ENCODE results near the gene SHROOM3.

SHROOM3 gene

GRCh38 chr4:76787898-76788297 lies 352.9 kb downstream of the SHROOM3 start:
- no peak for TF ChIP-seq EGR1 (IDR thresholded peaks at IDR 0.05)
- TF ChIP-seq MAX (IDR thresholded peaks at IDR 0.05): no peak
- no peak for TF ChIP-seq EP300 (IDR thresholded peaks at IDR 0.05; ENCODE audit: borderline replicate concordance)
- no peak for TF ChIP-seq CEBPB (IDR thresholded peaks at IDR 0.05)
- no peak for TF ChIP-seq TAF1 (IDR thresholded peaks at IDR 0.05; ENCODE audit: low read depth)
- TF ChIP-seq TEAD4 (IDR thresholded peaks at IDR 0.05): no peak
- TF ChIP-seq, protein P1, sequence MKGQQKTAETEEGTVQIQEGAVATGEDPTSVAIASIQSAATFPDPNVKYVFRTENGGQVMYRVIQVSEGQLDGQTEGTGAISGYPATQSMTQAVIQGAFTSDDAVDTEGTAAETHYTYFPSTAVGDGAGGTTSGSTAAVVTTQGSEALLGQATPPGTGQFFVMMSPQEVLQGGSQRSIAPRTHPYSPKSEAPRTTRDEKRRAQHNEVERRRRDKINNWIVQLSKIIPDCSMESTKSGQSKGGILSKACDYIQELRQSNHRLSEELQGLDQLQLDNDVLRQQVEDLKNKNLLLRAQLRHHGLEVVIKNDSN (IDR thresholded peaks at IDR 0.05): no peak

GRCh38 chr4:76790377-76790776 lies 355.3 kb downstream of the SHROOM3 start:
- TF ChIP-seq MAX (IDR thresholded peaks at IDR 0.05): no peak
- TF ChIP-seq TEAD4 (IDR thresholded peaks at IDR 0.05): no peak
- TF ChIP-seq CEBPB (IDR thresholded peaks at IDR 0.05): no peak
- TF ChIP-seq ZBTB7A (IDR thresholded peaks at IDR 0.05; ENCODE audit: low read depth): no peak
- no peak for TF ChIP-seq FOXM1 (IDR thresholded peaks at IDR 0.05; ENCODE audit: borderline replicate concordance, low read depth)
- no peak for TF ChIP-seq TCF12 (IDR thresholded peaks at IDR 0.05; ENCODE audit: low read depth)
- no peak for TF ChIP-seq NFIC (IDR thresholded peaks at IDR 0.05)
- no peak for TF ChIP-seq EP300 (IDR thresholded peaks at IDR 0.05; ENCODE audit: borderline replicate concordance)

DNA sequence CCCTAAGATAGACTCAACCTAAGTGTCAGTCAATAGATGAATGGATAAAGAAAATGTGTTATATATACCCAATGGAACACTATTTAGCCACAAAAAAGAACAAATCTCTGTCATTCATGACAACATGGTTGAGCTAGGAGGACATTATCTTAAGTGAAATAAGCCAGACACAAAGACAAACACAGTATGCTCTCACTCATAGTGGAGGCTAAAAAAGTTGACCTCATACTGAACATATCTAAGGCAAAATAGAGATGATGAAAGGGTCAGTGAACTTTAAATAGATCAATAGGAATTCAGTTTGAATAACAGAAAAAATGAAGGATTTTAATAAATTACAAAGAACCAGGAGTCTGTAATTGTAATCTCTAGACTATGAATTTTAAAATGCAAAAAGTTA lies 356.4 kb downstream of the SHROOM3 start:
- TF ChIP-seq ZBTB7A (IDR thresholded peaks at IDR 0.05; ENCODE audit: low read depth): no peak
- TF ChIP-seq MAX (IDR thresholded peaks at IDR 0.05): no peak
- no peak for TF ChIP-seq EGR1 (IDR thresholded peaks at IDR 0.05)
- TF ChIP-seq CREB1 (IDR thresholded peaks at IDR 0.05; ENCODE audit: low read depth): no peak
- no peak for TF ChIP-seq TCF12 (IDR thresholded peaks at IDR 0.05; ENCODE audit: low read depth)
- no peak for TF ChIP-seq TAF1 (IDR thresholded peaks at IDR 0.05; ENCODE audit: low read depth)
- TF ChIP-seq CEBPB (IDR thresholded peaks at IDR 0.05): no peak
- no peak for TF ChIP-seq FOXM1 (IDR thresholded peaks at IDR 0.05; ENCODE audit: borderline replicate concordance, low read depth)
- TF ChIP-seq REST (IDR thresholded peaks at IDR 0.05; ENCODE audit: low read depth): no peak
- TF ChIP-seq NFIC (IDR thresholded peaks at IDR 0.05): no peak
- TF ChIP-seq RAD21 (IDR thresholded peaks at IDR 0.05; ENCODE audit: low read depth): no peak
- TF ChIP-seq YY1 (IDR thresholded peaks at IDR 0.05; ENCODE audit: low read depth): no peak
- no peak for TF ChIP-seq TEAD4 (IDR thresholded peaks at IDR 0.05)
- TF ChIP-seq, protein P1 (IDR thresholded peaks at IDR 0.05): no peak
- TF ChIP-seq EP300 (IDR thresholded peaks at IDR 0.05; ENCODE audit: borderline replicate concordance): no peak

- TF ChIP-seq RAD21 (IDR thresholded peaks at IDR 0.05; ENCODE audit: low read depth): no peak
- no peak for TF ChIP-seq FOXM1 (IDR thresholded peaks at IDR 0.05; ENCODE audit: borderline replicate concordance, low read depth)
- TF ChIP-seq EGR1 (IDR thresholded peaks at IDR 0.05): no peak
- TF ChIP-seq CREB1 (IDR thresholded peaks at IDR 0.05; ENCODE audit: low read depth): no peak
- no peak for TF ChIP-seq TEAD4 (IDR thresholded peaks at IDR 0.05)
- TF ChIP-seq, protein P1 (IDR thresholded peaks at IDR 0.05): no peak
- TF ChIP-seq EP300 (IDR thresholded peaks at IDR 0.05; ENCODE audit: borderline replicate concordance): no peak
- no peak for TF ChIP-seq CEBPB (IDR thresholded peaks at IDR 0.05)
- TF ChIP-seq NFIC (IDR thresholded peaks at IDR 0.05): no peak
- TF ChIP-seq MAX (IDR thresholded peaks at IDR 0.05): no peak
- no peak for TF ChIP-seq REST (IDR thresholded peaks at IDR 0.05; ENCODE audit: low read depth)
- TF ChIP-seq TCF12 (IDR thresholded peaks at IDR 0.05; ENCODE audit: low read depth): no peak
- no peak for TF ChIP-seq ZBTB7A (IDR thresholded peaks at IDR 0.05; ENCODE audit: low read depth)
- no peak for TF ChIP-seq TAF1 (IDR thresholded peaks at IDR 0.05; ENCODE audit: low read depth)
Measured at GRCh38 chr4:76792418-76792817, 357.4 kb downstream of the SHROOM3 start.

GRCh38 chr4:76795243-76795642 lies 360.2 kb downstream of the SHROOM3 start:
- no peak for TF ChIP-seq NFIC (IDR thresholded peaks at IDR 0.05)
- TF ChIP-seq CEBPB (IDR thresholded peaks at IDR 0.05): no peak
- TF ChIP-seq, protein P1 (IDR thresholded peaks at IDR 0.05): no peak
- TF ChIP-seq REST (IDR thresholded peaks at IDR 0.05; ENCODE audit: low read depth): no peak
- no peak for TF ChIP-seq MAX (IDR thresholded peaks at IDR 0.05)
- no peak for TF ChIP-seq FOXM1 (IDR thresholded peaks at IDR 0.05; ENCODE audit: borderline replicate concordance, low read depth)
- no peak for TF ChIP-seq EP300 (IDR thresholded peaks at IDR 0.05; ENCODE audit: borderline replicate concordance)
- no peak for TF ChIP-seq TAF1 (IDR thresholded peaks at IDR 0.05; ENCODE audit: low read depth)
- TF ChIP-seq CREB1 (IDR thresholded peaks at IDR 0.05; ENCODE audit: low read depth): no peak
- TF ChIP-seq EGR1 (IDR thresholded peaks at IDR 0.05): no peak
- TF ChIP-seq TEAD4 (IDR thresholded peaks at IDR 0.05): no peak
- no peak for TF ChIP-seq RAD21 (IDR thresholded peaks at IDR 0.05; ENCODE audit: low read depth)
- TF ChIP-seq TCF12 (IDR thresholded peaks at IDR 0.05; ENCODE audit: low read depth): no peak
- TF ChIP-seq ZBTB7A (IDR thresholded peaks at IDR 0.05; ENCODE audit: low read depth): no peak
- TF ChIP-seq YY1 (IDR thresholded peaks at IDR 0.05; ENCODE audit: low read depth): no peak

Data from Ishikawa (cell line).